GM19467 (cell line): ENCODE results near the gene PDX1.

ENCODE experiments used
- ATAC-seq: cut with Tn5 transposase; IDR thresholded peaks from one replicate; pipeline ENCODE4 v1.9.1; 2021; ENCODE audit warnings: mild to moderate bottlenecking, moderate library complexity; ENCODE audit not compliant: unreplicated experiment

The PDX1 gene

DNA sequence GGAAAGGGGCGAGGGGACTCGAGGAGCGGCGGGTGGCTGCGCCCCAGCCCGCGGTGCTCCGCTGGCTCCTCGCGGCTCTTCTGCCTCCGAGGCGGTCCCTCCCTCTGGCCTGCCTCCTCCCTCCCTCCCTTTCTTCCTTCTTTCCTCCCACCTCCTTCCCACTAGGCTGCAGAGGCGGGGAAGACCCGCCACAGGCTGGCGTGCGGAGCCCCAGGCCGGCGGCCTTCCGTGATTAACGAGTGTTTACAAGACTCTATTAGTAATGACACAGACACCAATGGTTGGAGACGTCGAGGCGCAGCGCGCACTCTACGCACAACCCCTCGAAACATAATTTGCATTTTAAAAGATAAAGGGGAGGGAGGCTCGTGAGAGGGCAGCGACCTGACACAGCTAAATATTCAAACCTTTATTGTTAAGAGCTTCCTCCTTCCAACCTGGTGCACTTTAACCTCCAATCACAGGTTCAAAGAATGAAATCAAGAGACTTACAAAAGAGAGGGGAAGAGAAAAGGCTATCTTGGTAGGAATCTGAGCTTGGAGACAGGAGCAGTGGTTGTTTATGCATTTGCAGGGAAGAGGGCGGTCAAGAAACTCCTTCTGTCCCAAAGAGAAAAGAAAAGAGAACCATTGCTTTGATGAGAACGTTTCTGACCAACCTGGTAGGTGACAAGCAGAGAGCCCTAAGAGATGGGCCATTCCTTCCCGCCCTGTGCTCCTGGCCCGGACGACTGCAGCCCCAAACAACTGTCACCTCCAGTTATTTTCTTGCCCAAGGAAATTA, 49.5 kb downstream of the PDX1 start, which contains the start of gene CDX2:
Gene CDX2 (minus strand): TSS at position 234 of the 784 bp plus-strand sequence. CDS start 309 bp downstream, outside the sequence.
- no peak for ATAC-seq

- ATAC-seq, result no peak
Observed at GRCh38 chr13:27969866-27970229, 50.0 kb downstream of the PDX1 start.

DNA sequence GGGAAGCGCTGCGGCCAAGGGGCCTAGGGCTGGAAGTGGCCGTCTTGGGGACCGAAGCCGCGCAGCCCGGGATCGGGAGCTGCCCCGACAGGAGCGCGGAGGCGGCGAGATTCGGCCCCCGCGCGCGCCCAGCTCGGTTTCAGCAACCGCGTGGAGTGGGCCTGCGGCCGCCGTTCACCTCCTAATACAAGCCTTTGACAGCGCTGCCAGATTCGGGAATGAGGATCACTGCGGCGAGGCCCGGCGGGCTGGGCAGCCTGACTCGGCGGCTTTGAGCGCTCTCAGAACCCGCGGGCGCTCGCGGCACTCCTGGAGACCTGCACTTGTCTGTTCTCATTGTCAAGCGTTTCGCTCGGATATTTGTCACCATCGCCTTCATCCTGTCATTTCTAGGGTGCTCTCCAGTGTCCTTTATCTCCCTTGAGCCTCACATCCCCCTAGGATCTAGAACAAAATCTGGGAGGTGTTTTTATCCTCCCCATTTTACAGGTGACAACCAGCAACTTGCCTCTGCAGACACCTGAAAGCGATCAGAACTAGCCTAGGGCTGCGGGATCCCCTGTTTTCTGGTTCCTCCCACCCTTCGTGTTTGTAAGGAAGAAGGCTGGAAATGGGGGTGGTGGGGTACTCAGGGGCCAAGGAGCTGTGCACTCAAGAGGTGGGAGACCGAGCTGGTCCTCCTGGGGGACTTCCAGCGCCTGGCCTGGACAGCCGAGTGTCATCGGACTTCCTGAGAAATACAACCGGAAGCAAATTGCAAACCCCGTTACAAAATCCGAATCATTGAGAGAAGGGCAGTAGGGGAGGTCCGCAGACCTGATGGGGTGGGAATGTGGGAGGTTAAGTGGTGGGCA, 50.8 kb downstream of the PDX1 start:
- no peak for ATAC-seq

- no peak for ATAC-seq
Observed at GRCh38 chr13:27971236-27971645, 51.4 kb downstream of the PDX1 start.

DNA sequence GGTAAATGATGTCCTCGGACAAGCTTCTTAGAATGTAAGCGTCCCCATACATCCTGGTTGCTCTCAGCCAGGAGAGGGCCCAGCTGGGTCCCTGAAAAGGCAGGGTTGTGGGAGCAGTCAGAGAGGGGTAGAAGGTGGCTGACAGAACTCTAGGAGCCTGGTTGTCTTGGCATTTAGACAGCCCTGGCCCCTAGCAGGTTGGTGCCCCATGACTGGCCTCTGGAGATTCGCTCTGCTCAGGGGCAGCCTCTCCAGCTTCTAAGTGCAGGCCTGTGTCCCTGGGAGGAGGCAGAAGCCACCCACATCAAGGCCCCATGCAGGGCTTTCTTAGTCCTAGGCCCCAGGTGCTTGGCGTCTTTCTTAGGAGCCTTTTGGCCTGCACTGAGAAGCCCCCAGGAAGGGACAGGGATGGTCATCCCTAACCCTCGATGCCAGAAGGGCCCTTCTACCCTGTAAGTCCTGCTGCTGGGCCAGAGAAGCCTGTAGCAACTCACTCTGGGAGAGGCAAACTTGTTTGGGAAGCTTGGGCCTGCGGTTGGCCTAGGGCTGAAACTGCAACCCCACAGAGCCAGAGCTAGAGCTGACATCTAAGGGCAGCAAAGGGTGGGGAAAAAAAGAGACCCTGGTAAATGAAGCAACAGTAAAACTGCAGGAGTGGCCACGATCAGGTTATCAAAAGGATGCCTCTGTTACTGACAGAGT, 52.1 kb downstream of the PDX1 start:
- no peak for ATAC-seq

DNA sequence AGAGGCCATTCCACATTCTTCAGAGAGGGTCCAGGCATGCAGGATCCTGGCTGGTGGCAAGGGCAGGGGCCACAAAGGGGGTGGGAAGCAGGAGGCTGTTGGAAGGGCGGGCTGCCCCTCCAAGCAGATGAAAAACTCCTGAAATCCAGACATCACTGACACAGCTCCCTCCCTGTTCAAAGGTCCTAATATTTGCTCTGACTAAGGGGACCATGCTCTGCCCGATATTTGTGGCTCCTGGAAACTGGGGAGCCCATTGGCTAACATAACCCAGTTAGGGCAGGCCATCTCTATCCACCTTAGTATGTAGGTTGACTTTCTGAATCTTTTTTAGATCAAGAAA, 52.6 kb downstream of the PDX1 start:
- no peak for ATAC-seq

- no peak for ATAC-seq
Observed at GRCh38 chr13:27973291-27973690, 53.5 kb downstream of the PDX1 start.

DNA sequence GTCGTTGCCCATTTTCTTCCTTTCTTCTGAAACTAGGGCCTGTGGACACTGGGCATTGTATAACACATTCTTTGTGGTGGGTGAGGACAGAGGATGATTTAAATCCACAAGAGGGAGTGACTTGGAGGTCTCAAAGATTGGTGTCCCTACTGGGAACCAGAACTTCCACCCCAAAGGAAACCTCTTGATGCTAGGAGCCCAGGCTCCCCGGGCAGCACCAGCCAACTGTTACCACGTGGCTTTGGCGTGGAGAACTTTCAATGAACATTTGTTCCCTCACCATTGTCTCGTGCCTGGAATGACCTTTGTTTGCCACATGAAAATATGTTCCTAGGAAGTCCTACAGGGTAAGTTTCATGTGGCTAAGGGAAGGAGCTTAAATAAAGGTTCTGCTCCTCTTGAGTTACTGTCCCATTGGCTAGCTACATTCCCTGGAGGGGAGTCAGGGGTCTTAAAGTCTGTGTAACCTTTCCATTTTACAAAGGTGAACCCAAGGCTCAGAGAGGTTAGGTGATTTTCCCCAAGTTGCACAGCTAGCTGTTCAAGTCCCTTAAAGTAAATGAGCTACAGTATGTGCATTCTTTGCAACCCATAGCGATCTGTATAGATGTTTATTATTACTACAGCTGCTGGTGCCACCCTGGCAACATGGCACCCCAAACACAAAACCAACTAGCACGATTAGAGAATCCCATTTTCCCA, 54.3 kb downstream of the PDX1 start:
- ATAC-seq, result no peak
